ENCODE data around the gene DRGX.

- no peak for TF ChIP-seq CTCF (IDR thresholded peaks at IDR 0.05 in 2 of 3, conservative IDR thresholded peaks at IDR 0.05 in 1 of 3; ENCODE audit: control insufficient read depth in 2 of 3, extremely low read depth in 1 of 3, insufficient read depth in 1 of 3, low read depth in 3 of 3, low read length in 3 of 3)
- TF ChIP-seq, protein P1, sequence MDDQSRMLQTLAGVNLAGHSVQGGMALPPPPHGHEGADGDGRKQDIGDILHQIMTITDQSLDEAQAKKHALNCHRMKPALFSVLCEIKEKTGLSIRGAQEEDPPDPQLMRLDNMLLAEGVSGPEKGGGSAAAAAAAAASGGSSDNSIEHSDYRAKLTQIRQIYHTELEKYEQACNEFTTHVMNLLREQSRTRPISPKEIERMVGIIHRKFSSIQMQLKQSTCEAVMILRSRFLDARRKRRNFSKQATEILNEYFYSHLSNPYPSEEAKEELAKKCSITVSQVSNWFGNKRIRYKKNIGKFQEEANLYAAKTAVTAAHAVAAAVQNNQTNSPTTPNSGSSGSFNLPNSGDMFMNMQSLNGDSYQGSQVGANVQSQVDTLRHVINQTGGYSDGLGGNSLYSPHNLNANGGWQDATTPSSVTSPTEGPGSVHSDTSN (IDR thresholded peaks at IDR 0.05; ENCODE audit: insufficient replicate concordance, low read depth, low read length): no peak
- TF ChIP-seq, protein P2, sequence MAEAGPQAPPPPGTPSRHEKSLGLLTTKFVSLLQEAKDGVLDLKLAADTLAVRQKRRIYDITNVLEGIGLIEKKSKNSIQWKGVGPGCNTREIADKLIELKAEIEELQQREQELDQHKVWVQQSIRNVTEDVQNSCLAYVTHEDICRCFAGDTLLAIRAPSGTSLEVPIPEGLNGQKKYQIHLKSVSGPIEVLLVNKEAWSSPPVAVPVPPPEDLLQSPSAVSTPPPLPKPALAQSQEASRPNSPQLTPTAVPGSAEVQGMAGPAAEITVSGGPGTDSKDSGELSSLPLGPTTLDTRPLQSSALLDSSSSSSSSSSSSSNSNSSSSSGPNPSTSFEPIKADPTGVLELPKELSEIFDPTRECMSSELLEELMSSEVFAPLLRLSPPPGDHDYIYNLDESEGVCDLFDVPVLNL (IDR thresholded peaks at IDR 0.05; ENCODE audit: low read depth, low read length): no peak
- TF ChIP-seq POLR2AphosphoS5 (IDR thresholded peaks at IDR 0.05; ENCODE audit: low read length): no peak
- TF ChIP-seq BACH1 (IDR thresholded peaks at IDR 0.05; ENCODE audit: borderline replicate concordance): no peak
- TF ChIP-seq, protein P3, sequence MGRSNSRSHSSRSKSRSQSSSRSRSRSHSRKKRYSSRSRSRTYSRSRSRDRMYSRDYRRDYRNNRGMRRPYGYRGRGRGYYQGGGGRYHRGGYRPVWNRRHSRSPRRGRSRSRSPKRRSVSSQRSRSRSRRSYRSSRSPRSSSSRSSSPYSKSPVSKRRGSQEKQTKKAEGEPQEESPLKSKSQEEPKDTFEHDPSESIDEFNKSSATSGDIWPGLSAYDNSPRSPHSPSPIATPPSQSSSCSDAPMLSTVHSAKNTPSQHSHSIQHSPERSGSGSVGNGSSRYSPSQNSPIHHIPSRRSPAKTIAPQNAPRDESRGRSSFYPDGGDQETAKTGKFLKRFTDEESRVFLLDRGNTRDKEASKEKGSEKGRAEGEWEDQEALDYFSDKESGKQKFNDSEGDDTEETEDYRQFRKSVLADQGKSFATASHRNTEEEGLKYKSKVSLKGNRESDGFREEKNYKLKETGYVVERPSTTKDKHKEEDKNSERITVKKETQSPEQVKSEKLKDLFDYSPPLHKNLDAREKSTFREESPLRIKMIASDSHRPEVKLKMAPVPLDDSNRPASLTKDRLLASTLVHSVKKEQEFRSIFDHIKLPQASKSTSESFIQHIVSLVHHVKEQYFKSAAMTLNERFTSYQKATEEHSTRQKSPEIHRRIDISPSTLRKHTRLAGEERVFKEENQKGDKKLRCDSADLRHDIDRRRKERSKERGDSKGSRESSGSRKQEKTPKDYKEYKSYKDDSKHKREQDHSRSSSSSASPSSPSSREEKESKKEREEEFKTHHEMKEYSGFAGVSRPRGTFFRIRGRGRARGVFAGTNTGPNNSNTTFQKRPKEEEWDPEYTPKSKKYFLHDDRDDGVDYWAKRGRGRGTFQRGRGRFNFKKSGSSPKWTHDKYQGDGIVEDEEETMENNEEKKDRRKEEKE (IDR thresholded peaks at IDR 0.05): no peak
- TF ChIP-seq JUND (IDR thresholded peaks at IDR 0.05; ENCODE audit: low read depth, low read length): no peak
- no peak for TF ChIP-seq MXI1 (IDR thresholded peaks at IDR 0.05; ENCODE audit: low read depth, low read length)
- TF ChIP-seq NR2C2 (IDR thresholded peaks at IDR 0.05; ENCODE audit: borderline replicate concordance, control insufficient read depth, insufficient read length, low read depth): no peak
- no peak for TF ChIP-seq MYB (IDR thresholded peaks at IDR 0.05; ENCODE audit: borderline replicate concordance, low read depth, low read length)
These were observed 48.5 kb downstream of the DRGX start for GRCh38 chr10:49347342-49347741.

All from GM12878 (cell line).